Astrocyte (in vitro differentiated cells and primary cell): ENCODE measurements around the gene PRKCH. TPM values are rescaled to one million over a fixed set of nuclear protein-coding genes. Genes with fewer than 3 reads are reported as not detected.

Experiments used
- DNase-seq: peaks from one replicate; pipeline ENCODE4 v3.0.0-alpha.2; 2010; ENCODE audit warnings: low read depth
- FAIRE-seq: peaks from 2 replicates; lab custom pipeline; 2011; peaks lifted over from hg19 to GRCh38; lab: Jason Lieb, UNC
- H2AFZ ChIP-seq: 2 replicates; pipeline ENCODE4 v1.6.0; 2012; ENCODE audit warnings: low read depth, low read length, inconsistent platforms
- H3K27ac ChIP-seq: 2 replicates; pipeline ENCODE4 v1.5.1; 2011; ENCODE audit warnings: low read depth, low read length, inconsistent platforms
- H3K27me3 ChIP-seq: 2 replicates; pipeline ENCODE4 v1.6.0; 2011; ENCODE audit warnings: low read length, inconsistent platforms; ENCODE audit not compliant: insufficient read depth
- H3K36me3 ChIP-seq: 2 replicates; pipeline ENCODE4 v1.5.1; 2011; ENCODE audit warnings: low read length, inconsistent platforms; ENCODE audit not compliant: insufficient read depth
- H3K4me1 ChIP-seq: 2 replicates; pipeline ENCODE4 v1.5.1; 2011; ENCODE audit warnings: low read length, inconsistent platforms; ENCODE audit not compliant: insufficient read depth
- H3K4me2 ChIP-seq: 2 replicates; pipeline ENCODE4 v1.6.0; 2012; ENCODE audit warnings: low read length, inconsistent platforms
- H3K4me3 ChIP-seq: 2 replicates; pipeline ENCODE4 v1.5.1; 2011; ENCODE audit warnings: low read depth, mild to moderate bottlenecking, low read length, inconsistent platforms; ENCODE audit not compliant: insufficient read depth
- H3K79me2 ChIP-seq: 2 replicates; pipeline ENCODE4 v1.6.0; 2012; ENCODE audit warnings: mild to moderate bottlenecking, low read length, inconsistent platforms; ENCODE audit not compliant: insufficient read depth
- H3K9ac ChIP-seq: 2 replicates; pipeline ENCODE4 v1.6.0; 2012; ENCODE audit warnings: mild to moderate bottlenecking, low read length, inconsistent platforms
- H3K9me3 ChIP-seq: 2 replicates; pipeline ENCODE4 v1.5.1; 2012; ENCODE audit warnings: low read depth, mild to moderate bottlenecking, low read length, inconsistent platforms; ENCODE audit not compliant: insufficient read depth
- H4K20me1 ChIP-seq: 2 replicates; pipeline ENCODE4 v1.6.0; 2012; ENCODE audit warnings: low read length, inconsistent platforms; ENCODE audit not compliant: insufficient read depth
- H3K27ac Mint-ChIP-seq: one replicate; pipeline ENCODE4 v1.8.0; 2021; ENCODE audit warnings: mild to moderate bottlenecking, mixed read lengths; ENCODE audit not compliant: unreplicated experiment
- H3K27me3 Mint-ChIP-seq: one replicate; pipeline ENCODE4 v1.8.0; 2021; ENCODE audit warnings: low read depth, mixed read lengths; ENCODE audit not compliant: unreplicated experiment
- H3K36me3 Mint-ChIP-seq: one replicate; pipeline ENCODE4 v1.8.0; 2021; ENCODE audit warnings: low read depth, mixed read lengths; ENCODE audit not compliant: unreplicated experiment
- H3K4me1 Mint-ChIP-seq: one replicate; pipeline ENCODE4 v1.8.0; 2021; ENCODE audit warnings: low read depth, mixed read lengths; ENCODE audit not compliant: unreplicated experiment
- H3K4me3 Mint-ChIP-seq: one replicate; pipeline ENCODE4 v1.8.0; 2021; ENCODE audit warnings: mild to moderate bottlenecking, moderate library complexity, mixed read lengths; ENCODE audit not compliant: unreplicated experiment
- H3K9me3 Mint-ChIP-seq: one replicate; pipeline ENCODE4 v1.8.0; 2021; ENCODE audit warnings: mild to moderate bottlenecking, mixed read lengths; ENCODE audit not compliant: unreplicated experiment
- EZH2 ChIP-seq: IDR thresholded peaks from 2 replicates; pipeline ENCODE4 v1.6.1; 2012; ENCODE audit warnings: mild to moderate bottlenecking, low read length, inconsistent platforms; ENCODE audit not compliant: insufficient read depth
- total RNA-seq: library from RNA; stranded (reverse); gene quantifications from 2 replicates; pipeline ENCODE4 v1.2.1, GENCODE V29; 2021
- TF ChIP-seq, protein P1 (sequence below): IDR thresholded peaks from 2 replicates; pipeline ENCODE4 v1.5.1; 2011; ENCODE audit warnings: low read depth, mild to moderate bottlenecking, inconsistent platforms, low read length, moderate library complexity; ENCODE audit not compliant: insufficient read depth

The PRKCH gene
- total RNA-seq, 1 donor from 2014 or later = 6.0 TPM

DNA sequence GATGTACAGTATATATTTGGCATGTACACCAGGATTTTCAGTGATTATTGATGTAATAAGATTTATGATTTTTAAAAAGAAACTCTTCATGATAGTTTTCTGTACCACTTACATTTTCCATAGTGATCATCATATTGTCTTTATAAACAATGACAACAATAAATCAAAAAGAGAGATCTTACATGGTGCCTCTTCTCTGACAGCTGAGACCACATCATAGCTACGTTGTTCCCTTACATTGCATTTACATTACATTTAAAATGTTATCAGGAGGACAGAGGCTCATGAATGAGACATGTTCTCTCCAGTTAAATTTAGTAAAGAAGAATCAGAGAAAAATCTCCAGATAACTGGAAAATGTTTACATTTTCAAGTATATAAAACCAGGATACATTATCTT lies 112.4 kb downstream of the PRKCH start:
- Histone ChIP-seq H3K9ac (no peak overlapping the region), H4K20me1 (no peaks in the 10 kb centered on the region), H3K36me3 (no peaks in the 10 kb centered on the region), H2AFZ (no peak overlapping the region), H3K9me3 (no peaks in the 10 kb centered on the region), H3K4me3 (no peak overlapping the region), H3K27ac (no peak overlapping the region), H3K4me2 (no peak overlapping the region), H3K27me3 (no peaks in the 10 kb centered on the region), H3K79me2 (no peaks in the 10 kb centered on the region), H3K4me1 (no peaks in the 10 kb centered on the region)
- H3K4me3 Mint-ChIP-seq = no peak overlapping the region
- no peaks in the 10 kb centered on the region for H3K9me3 Mint-ChIP-seq
- H3K36me3 Mint-ChIP-seq = no peaks in the 10 kb centered on the region
- TF ChIP-seq EZH2 = no peak
- TF ChIP-seq, protein P1, sequence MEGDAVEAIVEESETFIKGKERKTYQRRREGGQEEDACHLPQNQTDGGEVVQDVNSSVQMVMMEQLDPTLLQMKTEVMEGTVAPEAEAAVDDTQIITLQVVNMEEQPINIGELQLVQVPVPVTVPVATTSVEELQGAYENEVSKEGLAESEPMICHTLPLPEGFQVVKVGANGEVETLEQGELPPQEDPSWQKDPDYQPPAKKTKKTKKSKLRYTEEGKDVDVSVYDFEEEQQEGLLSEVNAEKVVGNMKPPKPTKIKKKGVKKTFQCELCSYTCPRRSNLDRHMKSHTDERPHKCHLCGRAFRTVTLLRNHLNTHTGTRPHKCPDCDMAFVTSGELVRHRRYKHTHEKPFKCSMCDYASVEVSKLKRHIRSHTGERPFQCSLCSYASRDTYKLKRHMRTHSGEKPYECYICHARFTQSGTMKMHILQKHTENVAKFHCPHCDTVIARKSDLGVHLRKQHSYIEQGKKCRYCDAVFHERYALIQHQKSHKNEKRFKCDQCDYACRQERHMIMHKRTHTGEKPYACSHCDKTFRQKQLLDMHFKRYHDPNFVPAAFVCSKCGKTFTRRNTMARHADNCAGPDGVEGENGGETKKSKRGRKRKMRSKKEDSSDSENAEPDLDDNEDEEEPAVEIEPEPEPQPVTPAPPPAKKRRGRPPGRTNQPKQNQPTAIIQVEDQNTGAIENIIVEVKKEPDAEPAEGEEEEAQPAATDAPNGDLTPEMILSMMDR = no peak
- H3K4me1 Mint-ChIP-seq = peaks cover 14% of the 10 kb centered on the region
- FAIRE-seq (no peak), DNase-seq (no peak)
- H3K27me3 Mint-ChIP-seq = no peaks in the 10 kb centered on the region
- no peak overlapping the region for H3K27ac Mint-ChIP-seq

DNA sequence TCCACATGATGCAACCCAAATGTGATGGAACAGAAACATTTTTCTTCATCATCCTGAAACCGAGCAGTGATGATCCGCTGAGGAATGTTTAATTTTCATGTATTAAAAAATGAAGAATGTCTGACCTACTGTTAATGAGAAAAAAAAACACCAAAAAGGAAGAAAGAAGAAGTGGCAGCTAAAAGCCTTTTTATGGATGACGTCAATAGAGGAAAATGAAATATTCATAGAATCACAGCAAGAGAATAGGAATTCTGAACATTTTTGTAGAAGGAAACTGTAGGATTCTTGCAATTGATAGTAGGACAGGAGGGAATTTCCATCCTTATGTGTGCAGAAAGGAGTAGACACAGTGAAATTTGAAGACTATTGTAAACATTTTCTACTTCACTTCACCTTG lies 112.9 kb downstream of the PRKCH start:
- H4K20me1 ChIP-seq = no peaks in the 10 kb centered on the region
- Mint-ChIP-seq H3K9me3 (no peaks in the 10 kb centered on the region), H3K4me3 (no peak overlapping the region), H3K36me3 (no peaks in the 10 kb centered on the region), H3K27me3 (no peaks in the 10 kb centered on the region), H3K4me1 (peaks cover 16% of the 10 kb centered on the region), H3K27ac (no peak overlapping the region)
- no peak overlapping the region for H3K9ac ChIP-seq
- DNase-seq (no peak), FAIRE-seq (no peak)
- H3K4me2 ChIP-seq = no peak overlapping the region
- H2AFZ ChIP-seq = no peak overlapping the region
- peaks cover 2% of the 10 kb centered on the region for H3K4me1 ChIP-seq
- no peak overlapping the region for H3K4me3 ChIP-seq
- H3K79me2 ChIP-seq = no peaks in the 10 kb centered on the region
- no peaks in the 10 kb centered on the region for H3K27me3 ChIP-seq
- TF ChIP-seq EZH2 = no peak
- TF ChIP-seq, protein P1 = no peak
- no peaks in the 10 kb centered on the region for H3K36me3 ChIP-seq
- H3K27ac ChIP-seq = no peak overlapping the region
- H3K9me3 ChIP-seq = no peaks in the 10 kb centered on the region

DNA sequence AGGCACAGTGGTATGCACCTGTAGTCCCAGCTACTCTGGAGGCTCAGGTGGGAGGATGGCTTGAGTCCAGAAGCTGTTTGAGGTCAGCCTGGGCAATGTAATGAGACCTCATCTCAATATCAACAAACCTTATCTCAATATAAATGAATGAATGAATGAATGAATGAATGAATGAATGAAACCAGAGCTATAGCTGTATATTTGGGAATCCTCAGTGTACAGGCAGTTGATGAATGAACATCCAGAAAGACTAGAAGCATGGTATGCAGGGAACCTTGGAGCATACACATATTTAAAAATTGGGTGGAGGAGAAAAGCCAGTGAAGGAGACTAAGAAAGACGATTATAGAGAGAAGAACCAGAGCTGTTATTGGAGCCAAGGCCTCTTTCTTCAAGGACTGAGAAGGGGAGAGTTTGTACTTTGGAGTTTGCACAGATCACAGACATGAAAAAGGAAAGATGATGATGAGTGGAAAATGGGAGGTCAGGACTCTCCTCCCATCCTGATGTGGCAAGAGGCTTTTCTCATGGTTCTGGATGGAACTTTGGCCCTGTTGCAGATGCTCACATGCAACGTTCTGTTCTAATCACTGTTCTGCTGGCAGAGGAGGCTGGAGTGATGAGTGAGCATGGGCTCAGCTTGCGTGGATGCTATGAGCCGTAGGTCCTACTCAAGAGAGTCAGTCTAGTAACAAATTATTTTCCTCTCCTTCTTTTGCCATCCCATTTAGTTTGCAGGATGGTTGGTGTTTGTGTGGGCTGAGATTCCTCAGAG lies 114.4 kb downstream of the PRKCH start:
- TF ChIP-seq EZH2 = no peak
- TF ChIP-seq, protein P1 = no peak
- Histone ChIP-seq H3K4me2 (no peak overlapping the region), H3K9ac (no peak overlapping the region), H2AFZ (no peak overlapping the region), H4K20me1 (no peaks in the 10 kb centered on the region), H3K27ac (no peak overlapping the region), H3K4me3 (no peak overlapping the region), H3K9me3 (no peaks in the 10 kb centered on the region), H3K27me3 (no peaks in the 10 kb centered on the region), H3K79me2 (no peaks in the 10 kb centered on the region), H3K4me1 (peaks cover 6% of the 10 kb centered on the region), H3K36me3 (no peaks in the 10 kb centered on the region)
- Mint-ChIP-seq H3K27ac (no peak overlapping the region), H3K4me1 (peaks cover 19% of the 10 kb centered on the region), H3K9me3 (peaks cover 1% of the 10 kb centered on the region), H3K36me3 (no peaks in the 10 kb centered on the region), H3K27me3 (no peaks in the 10 kb centered on the region), H3K4me3 (no peak overlapping the region)
- FAIRE-seq (no peak), DNase-seq (no peak)
